ENCODE data around the gene ROBO1.

DNA sequence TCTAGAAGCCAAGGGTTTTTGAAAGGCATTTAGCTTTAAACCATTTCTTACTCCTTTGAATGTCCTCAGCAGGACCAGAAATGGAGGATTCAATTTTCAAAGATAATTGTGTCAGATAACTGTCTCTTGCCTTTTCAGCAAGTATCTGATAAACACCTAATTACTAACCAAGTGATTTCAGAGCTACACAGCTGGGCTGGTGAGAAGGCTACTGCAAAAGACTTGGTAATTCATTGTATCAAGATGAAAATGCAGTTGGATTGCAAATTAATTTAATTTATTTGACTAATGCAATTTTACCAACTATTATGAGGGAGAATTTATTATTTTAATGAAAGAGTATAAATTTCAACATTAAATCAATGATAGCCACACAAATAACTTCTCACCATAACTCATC, 165.4 kb downstream of the ROBO1 start:
- TF ChIP-seq CTCF (IDR thresholded peaks at IDR 0.05; ENCODE audit: low read depth, low read length, missing input control) (no peak), GABPA (IDR thresholded peaks at IDR 0.05 in 1 of 2, conservative IDR thresholded peaks at IDR 0.05 in 1 of 2) (no peak), YY1 (IDR thresholded peaks at IDR 0.05) (no peak), JUND (IDR thresholded peaks at IDR 0.05) (no peak), RXRA (IDR thresholded peaks at IDR 0.05) (no peak), TAF1 (conservative IDR thresholded peaks at IDR 0.05) (no peak)
- TF ChIP-seq, protein P1, sequence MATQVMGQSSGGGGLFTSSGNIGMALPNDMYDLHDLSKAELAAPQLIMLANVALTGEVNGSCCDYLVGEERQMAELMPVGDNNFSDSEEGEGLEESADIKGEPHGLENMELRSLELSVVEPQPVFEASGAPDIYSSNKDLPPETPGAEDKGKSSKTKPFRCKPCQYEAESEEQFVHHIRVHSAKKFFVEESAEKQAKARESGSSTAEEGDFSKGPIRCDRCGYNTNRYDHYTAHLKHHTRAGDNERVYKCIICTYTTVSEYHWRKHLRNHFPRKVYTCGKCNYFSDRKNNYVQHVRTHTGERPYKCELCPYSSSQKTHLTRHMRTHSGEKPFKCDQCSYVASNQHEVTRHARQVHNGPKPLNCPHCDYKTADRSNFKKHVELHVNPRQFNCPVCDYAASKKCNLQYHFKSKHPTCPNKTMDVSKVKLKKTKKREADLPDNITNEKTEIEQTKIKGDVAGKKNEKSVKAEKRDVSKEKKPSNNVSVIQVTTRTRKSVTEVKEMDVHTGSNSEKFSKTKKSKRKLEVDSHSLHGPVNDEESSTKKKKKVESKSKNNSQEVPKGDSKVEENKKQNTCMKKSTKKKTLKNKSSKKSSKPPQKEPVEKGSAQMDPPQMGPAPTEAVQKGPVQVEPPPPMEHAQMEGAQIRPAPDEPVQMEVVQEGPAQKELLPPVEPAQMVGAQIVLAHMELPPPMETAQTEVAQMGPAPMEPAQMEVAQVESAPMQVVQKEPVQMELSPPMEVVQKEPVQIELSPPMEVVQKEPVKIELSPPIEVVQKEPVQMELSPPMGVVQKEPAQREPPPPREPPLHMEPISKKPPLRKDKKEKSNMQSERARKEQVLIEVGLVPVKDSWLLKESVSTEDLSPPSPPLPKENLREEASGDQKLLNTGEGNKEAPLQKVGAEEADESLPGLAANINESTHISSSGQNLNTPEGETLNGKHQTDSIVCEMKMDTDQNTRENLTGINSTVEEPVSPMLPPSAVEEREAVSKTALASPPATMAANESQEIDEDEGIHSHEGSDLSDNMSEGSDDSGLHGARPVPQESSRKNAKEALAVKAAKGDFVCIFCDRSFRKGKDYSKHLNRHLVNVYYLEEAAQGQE (IDR thresholded peaks at IDR 0.05), result no peak
- TF ChIP-seq, protein P2, sequence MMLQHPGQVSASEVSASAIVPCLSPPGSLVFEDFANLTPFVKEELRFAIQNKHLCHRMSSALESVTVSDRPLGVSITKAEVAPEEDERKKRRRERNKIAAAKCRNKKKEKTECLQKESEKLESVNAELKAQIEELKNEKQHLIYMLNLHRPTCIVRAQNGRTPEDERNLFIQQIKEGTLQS (IDR thresholded peaks at IDR 0.05), result no peak
- TF ChIP-seq, protein P3, sequence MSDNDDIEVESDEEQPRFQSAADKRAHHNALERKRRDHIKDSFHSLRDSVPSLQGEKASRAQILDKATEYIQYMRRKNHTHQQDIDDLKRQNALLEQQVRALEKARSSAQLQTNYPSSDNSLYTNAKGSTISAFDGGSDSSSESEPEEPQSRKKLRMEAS (IDR thresholded peaks at IDR 0.05), result no peak
